Mammary epithelial cell (primary cell): ENCODE data around the gene ZNF467.

Experiments
- CTCF ChIP-seq, 2 donors: IDR thresholded peaks in 1 of 2; conservative IDR thresholded peaks in 1 of 2; 2 replicates each; pipeline ENCODE4 v1.5.1; 2011 to 2012; ENCODE audit warnings: inconsistent platforms in 2 of 2, low read length in 2 of 2, mild to moderate bottlenecking in 2 of 2, control low read depth in 1 of 2, low read depth in 1 of 2; ENCODE audit not compliant: insufficient read depth in 1 of 2; ENCODE audit errors: extremely low read depth in 1 of 2
- EZH2 ChIP-seq: IDR thresholded peaks from 2 replicates; pipeline ENCODE4 v1.6.1; 2012; ENCODE audit warnings: low read length, inconsistent platforms, borderline replicate concordance

DNA sequence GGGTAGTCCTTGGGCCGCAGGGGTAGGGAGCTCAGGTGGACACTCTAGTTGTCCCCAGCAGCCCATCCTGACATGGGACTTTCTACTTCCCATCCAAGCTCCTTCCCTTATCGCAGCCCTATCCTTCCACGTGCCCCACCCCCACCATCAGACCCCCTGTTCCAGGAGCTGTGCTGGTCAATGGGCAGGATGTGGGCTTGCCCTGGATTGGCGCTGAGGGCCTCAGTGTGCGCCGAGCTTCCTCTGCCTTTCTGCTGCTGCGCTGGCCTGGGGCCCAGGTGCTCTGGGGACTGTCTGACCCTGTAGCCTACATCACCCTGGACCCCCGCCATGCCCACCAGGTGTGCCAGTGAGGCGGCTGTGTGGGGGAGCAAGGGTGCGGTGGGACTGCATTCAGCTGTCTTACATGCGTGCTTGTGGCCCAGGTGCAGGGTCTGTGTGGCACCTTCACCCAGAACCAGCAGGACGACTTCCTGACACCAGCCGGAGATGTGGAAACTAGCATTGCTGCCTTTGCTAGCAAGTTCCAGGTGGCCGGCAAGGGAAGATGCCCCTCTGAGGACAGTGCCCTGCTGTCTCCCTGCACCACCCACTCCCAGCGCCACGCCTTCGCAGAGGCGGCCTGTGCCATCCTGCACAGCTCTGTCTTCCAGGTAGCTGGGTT, 9.4 kb upstream of the ZNF467 start:
- TF ChIP-seq CTCF (conservative IDR thresholded peaks at IDR 0.05 in 1 of 2, IDR thresholded peaks at IDR 0.05 in 1 of 2; ENCODE audit: extremely low read depth in 1 of 2, insufficient read depth in 1 of 2, low read depth in 1 of 2, low read length in 2 of 2) (no peak), EZH2 (no peak)
